GM12875 (cell line): Measurements from ENCODE around the gene TMEM170A.
"Not testable (repeated sequence)": the region's sequence is repeated elsewhere in the genome, so short reads cannot be mapped to it uniquely, and the experiment has no call there.

Experiments used
- H3K4me3 ChIP-seq: one replicate; pipeline ENCODE4 v1.5.1; 2011; ENCODE audit warnings: low read depth, low read length, control low read depth
- CTCF ChIP-seq: IDR thresholded peaks from 2 replicates; pipeline ENCODE4 v1.5.1; 2011; ENCODE audit warnings: low read depth, mild to moderate bottlenecking, control low read depth, inconsistent platforms, low read length, moderate library complexity, borderline replicate concordance; ENCODE audit not compliant: insufficient read depth

Gene TMEM170A, protein sequence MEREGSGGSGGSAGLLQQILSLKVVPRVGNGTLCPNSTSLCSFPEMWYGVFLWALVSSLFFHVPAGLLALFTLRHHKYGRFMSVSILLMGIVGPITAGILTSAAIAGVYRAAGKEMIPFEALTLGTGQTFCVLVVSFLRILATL

GRCh38 chr16:75464122-75464918, at the start of gene TMEM170A:
TSS of gene TMEM170A (minus strand) at chr16:75464689. CDS start at chr16:75464600, 89 bp downstream.
- peak; percentile 99 for TF ChIP-seq CTCF
- peak within 1 kb of the TSS; percentile 86 for H3K4me3 ChIP-seq

DNA sequence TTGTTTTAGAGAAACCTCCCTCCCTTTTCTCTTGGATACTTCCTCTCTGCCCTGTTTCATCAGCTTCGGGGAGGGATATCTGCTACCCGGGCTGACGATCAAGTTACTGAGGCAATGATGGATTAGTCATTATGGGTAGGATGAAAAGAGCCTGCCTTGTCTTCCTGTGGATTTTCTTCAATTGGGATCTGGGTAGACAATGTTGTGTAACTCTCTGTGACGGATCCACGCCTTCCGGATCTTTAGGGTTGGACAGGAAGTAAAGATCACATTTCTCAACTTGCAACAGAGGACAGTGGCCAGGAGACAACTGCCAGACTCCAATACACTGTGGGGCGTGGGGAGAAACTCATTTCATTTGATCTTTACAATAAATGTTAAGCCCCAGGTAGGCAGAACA, 42.1 kb upstream of the TMEM170A start:
- TF ChIP-seq CTCF: no peak
- H3K4me3 ChIP-seq: no peak overlapping the region

DNA sequence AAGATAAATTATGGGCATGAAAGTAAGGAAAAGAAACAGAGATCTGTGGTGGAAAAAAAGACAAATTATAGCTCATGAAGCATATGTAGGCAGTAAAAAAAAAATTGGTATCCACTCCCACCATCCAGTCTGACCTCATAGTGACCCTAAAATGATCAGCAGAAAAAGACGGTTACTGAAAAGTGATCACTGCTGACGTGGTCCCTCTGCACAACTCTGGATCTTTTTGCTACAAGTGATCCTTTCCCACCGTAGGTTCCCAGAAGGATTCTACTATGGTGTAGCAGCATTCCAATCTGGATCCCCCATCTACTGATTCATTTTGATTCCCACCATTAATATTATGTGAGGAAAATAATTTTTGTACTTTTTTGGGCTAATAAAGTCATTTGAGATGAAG, 41.6 kb upstream of the TMEM170A start:
- no peak overlapping the region for H3K4me3 ChIP-seq
- TF ChIP-seq CTCF: no peak

- H3K4me3 ChIP-seq: no peak overlapping the region
- no peak for TF ChIP-seq CTCF
Measured at GRCh38 chr16:75503801-75504200, 39.3 kb upstream of the TMEM170A start.

- no peak overlapping the region for H3K4me3 ChIP-seq
- no peak for TF ChIP-seq CTCF
Measured at GRCh38 chr16:75502916-75503605, 38.6 kb upstream of the TMEM170A start.

DNA sequence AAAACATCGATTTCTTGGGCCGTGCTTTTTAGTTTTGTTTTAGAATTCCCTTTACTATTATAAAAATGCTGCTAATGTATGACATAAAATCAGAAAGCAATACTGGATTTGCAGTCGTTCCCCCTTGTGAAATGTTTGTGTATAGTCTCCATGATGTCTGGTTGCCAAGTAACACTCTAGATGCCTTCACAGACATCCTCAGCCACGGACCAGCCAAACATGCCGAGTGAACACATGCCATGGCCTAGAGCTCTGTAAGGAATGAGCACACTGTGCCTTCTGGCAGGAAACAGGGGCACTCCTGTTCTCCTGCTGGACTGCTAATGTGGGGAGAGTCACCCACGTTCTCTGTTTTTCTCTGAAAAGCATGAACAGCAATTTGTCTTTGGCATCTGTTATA, 37.3 kb upstream of the TMEM170A start:
- not testable (repeated sequence) for H3K4me3 ChIP-seq

DNA sequence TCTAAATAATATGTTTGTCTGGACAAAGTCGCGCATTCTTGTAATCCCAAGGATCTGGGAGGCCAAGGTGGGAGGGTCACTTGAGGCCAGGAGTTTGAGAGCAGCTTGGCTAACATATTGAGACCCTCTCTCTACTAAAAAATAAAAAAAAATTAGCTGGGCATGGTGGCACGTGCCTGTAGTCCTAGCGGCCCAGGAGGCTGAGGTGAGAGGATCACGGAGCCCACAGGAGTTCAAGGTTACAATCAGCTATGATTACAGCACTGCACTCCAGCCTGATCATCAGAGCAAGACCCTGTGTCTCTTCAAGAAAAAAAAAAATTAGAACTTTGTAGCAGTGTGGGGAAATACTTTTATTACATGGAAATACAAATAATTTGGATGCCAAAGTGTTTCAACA, 36.9 kb upstream of the TMEM170A start:
- TF ChIP-seq CTCF: no peak
- no peak overlapping the region for H3K4me3 ChIP-seq

GRCh38 chr16:75498605-75499322, 34.3 kb upstream of the TMEM170A start:
- not testable (repeated sequence) for H3K4me3 ChIP-seq
